Keratinocyte (primary cell): ENCODE results near the gene CTAG1B.
"Not testable (repeated sequence)": the region's sequence is repeated elsewhere in the genome, so short reads cannot be mapped to it uniquely, and the experiment has no call there.

Source experiments
- EZH2 ChIP-seq: IDR thresholded peaks from one replicate; pipeline ENCODE4 v1.6.1; 2012; ENCODE audit warnings: inconsistent platforms, mild to moderate bottlenecking, low read length, moderate library complexity
- TF ChIP-seq, protein P1 (sequence below), 3 experiments: IDR thresholded peaks in 1 of 3; conservative IDR thresholded peaks in 1 of 3; optimal IDR thresholded peaks in 1 of 3; 2 replicates in 2 of 3; 3 replicates in 1 of 3; pipeline versions ENCODE3 to v1.5.1; 2011; ENCODE audit warnings: low read length in 3 of 3, mild to moderate bottlenecking in 3 of 3, moderate library complexity in 2 of 3, control low read depth in 1 of 3, inconsistent platforms in 1 of 3; ENCODE audit not compliant: insufficient read depth in 2 of 3; ENCODE audit errors: extremely low read depth in 1 of 3

DNA sequence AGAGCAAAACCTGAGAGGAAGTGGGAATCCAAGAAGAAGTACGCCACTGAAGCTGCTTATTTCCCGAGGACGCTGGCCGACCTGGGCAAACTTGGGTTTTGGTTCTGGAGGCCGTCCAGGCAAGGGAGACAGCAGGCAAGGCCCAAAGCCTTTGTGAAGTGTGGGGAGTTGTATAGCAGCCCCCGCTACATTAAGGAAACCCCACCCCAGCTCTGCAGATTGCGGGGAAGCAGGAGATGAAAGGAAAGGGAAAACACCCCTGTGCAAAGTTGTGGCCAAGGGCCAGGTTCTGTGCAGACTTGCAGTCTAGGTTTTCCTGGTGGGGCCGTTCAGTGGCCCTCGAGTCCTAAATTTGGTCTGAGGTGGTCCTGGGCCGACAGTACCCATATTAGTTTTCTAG, 46.0 kb downstream of the CTAG1B start:
- TF ChIP-seq, protein P1, sequence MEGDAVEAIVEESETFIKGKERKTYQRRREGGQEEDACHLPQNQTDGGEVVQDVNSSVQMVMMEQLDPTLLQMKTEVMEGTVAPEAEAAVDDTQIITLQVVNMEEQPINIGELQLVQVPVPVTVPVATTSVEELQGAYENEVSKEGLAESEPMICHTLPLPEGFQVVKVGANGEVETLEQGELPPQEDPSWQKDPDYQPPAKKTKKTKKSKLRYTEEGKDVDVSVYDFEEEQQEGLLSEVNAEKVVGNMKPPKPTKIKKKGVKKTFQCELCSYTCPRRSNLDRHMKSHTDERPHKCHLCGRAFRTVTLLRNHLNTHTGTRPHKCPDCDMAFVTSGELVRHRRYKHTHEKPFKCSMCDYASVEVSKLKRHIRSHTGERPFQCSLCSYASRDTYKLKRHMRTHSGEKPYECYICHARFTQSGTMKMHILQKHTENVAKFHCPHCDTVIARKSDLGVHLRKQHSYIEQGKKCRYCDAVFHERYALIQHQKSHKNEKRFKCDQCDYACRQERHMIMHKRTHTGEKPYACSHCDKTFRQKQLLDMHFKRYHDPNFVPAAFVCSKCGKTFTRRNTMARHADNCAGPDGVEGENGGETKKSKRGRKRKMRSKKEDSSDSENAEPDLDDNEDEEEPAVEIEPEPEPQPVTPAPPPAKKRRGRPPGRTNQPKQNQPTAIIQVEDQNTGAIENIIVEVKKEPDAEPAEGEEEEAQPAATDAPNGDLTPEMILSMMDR (optimal IDR thresholded peaks at IDR 0.05 in 1 of 3, IDR thresholded peaks at IDR 0.05 in 1 of 3, conservative IDR thresholded peaks at IDR 0.05 in 1 of 3; ENCODE audit: extremely low read depth in 1 of 3, insufficient read depth in 2 of 3, low read length in 3 of 3), result not testable (repeated sequence)
- TF ChIP-seq EZH2, result not testable (repeated sequence)
